Testis (tissue), 2 donors: ENCODE results near the gene RIMBP2.

Experiments
- CTCF ChIP-seq, 3 experiments: fragments of 450-650 bp in 2 of 3; fragments of 200-600 bp in 1 of 3; sonication (generic) in 1 of 3; IDR thresholded peaks; one replicate each; pipeline ENCODE4 v1.5.1; 2016 to 2019; ENCODE audit warnings: antibody characterized with exemption in 3 of 3, mild to moderate bottlenecking in 2 of 3, moderate library complexity in 1 of 3
- POLR2A ChIP-seq: fragments of 450-650 bp; IDR thresholded peaks from one replicate; pipeline ENCODE4 v1.6.1; 2017; ENCODE audit warnings: antibody characterized with exemption, mild to moderate bottlenecking, moderate library complexity

DNA sequence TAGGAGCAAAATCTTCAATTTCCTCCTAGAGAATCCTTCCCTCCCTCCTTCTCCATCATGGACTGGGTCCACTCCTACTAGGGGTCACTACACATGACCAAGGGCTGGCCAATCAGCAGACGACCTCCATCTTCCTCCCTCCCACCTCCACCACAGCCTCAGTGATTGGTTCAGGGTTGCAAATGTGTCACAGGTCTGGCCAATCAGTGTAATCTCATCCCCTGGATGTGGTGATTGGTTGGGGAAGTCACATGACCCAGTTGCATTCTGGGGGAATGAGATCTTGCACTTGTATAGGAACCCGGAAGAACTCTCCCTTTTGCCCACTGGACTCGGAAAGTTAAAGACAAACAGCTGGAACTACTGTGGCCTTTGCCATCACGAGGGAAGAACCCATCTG lies 209.3 kb downstream of the RIMBP2 start:
- TF ChIP-seq POLR2A (no peak), CTCF (IDR thresholded peaks at IDR 0.05) (no peak)
